HCT116 (cell line): ENCODE measurements around the gene VPS35. TPM values are rescaled to one million over a fixed set of nuclear protein-coding genes. Genes with fewer than 3 reads are reported as not detected.

Experiments
- ATAC-seq: fragments of 200-7000 bp; cut with Tn5 transposase; 2 replicates; pipeline ENCODE4 v1.9.1; 2020; ENCODE audit warnings: mild to moderate bottlenecking, moderate library complexity
- Bru-seq: library from RNA; stranded (reverse); fragments of 400-500 nt; gene quantifications from one replicate; lab custom pipeline; 2021; lab: Mats Ljungman, UMichigan
- BruChase-seq, 2 experiments: library from RNA; stranded (reverse); fragments of 400-500 nt; gene quantifications; one replicate each; lab custom pipeline; 2021; lab: Mats Ljungman, UMichigan
- BruUV-seq: library from RNA; stranded (reverse); fragments of 400-500 nt; replicated peaks from 2 replicates; lab custom pipeline; 2021; lab: Mats Ljungman, UMichigan
- CTCF ChIA-PET: fragments of 300-600 bp; sonication (Branson Sonifier 250); formaldehyde crosslinking; loops from one replicate; lab custom pipeline; 2021; ENCODE audit warnings: antibody characterized with exemption; lab: Charles Lee
- POLR2A ChIA-PET: fragments of 300-600, 350-600 bp; sonication (Branson Sonifier 250); formaldehyde crosslinking; loops from one replicate; lab custom pipeline; 2021; ENCODE audit warnings: antibody characterized with exemption; lab: Charles Lee
- RAD21 ChIA-PET, 2 experiments: fragments of 300-600 bp; sonication (Branson Sonifier 250); formaldehyde crosslinking; loops; one replicate each; lab custom pipeline; 2023; ENCODE audit warnings: low total read pairs in 2 of 2; ENCODE audit not compliant: uncharacterized antibody in 2 of 2, unreplicated experiment in 2 of 2, low non-redundant PET in 1 of 2; lab: Charles Lee
- DNase-seq: peaks from one replicate; pipeline ENCODE4 v3.0.0-alpha.2; 2010; ENCODE audit warnings: low read depth, low spot score
- H2AFZ ChIP-seq: fragments of 200-600 bp; shearing (Covaris generic), sonication (generic); 2 replicates; pipeline ENCODE4 v1.6.1; 2017; ENCODE audit warnings: low read depth, mixed run types, mixed read lengths, antibody characterized with exemption, low read length; ENCODE audit not compliant: poor library complexity, severe bottlenecking
- H3K27ac ChIP-seq: 2 replicates; pipeline ENCODE4 v1.5.1; 2012; ENCODE audit warnings: low read depth, low read length
- H3K27me3 ChIP-seq: fragments of 200-600 bp; sonication (generic); 2 replicates; pipeline ENCODE4 v1.6.1; 2016; ENCODE audit warnings: mixed run types, low read length, mixed read lengths; ENCODE audit not compliant: insufficient read depth
- H3K36me3 ChIP-seq, 2 experiments: fragments of 200-500 bp in 1 of 2; fragments of 200-600 bp in 1 of 2; sonication (Bioruptor generic) in 1 of 2; sonication (generic) in 1 of 2; 2 replicates each; pipeline versions ENCODE4 v1.5.1 to v1.6.1; 2014 to 2016; ENCODE audit warnings: low read length in 2 of 2, inconsistent platforms in 1 of 2, mixed read lengths in 1 of 2, mixed run types in 1 of 2; ENCODE audit not compliant: insufficient read depth in 2 of 2, control insufficient read depth in 1 of 2
- H3K4me1 ChIP-seq, 2 experiments: fragments of 200-600 bp in 1 of 2; sonication (generic) in 1 of 2; 2 replicates each; pipeline versions ENCODE4 v1.5.1 to v1.6.1; 2012 to 2017; ENCODE audit warnings: low read length in 2 of 2, inconsistent platforms in 1 of 2, mild to moderate bottlenecking in 1 of 2, mixed read lengths in 1 of 2, mixed run types in 1 of 2, moderate library complexity in 1 of 2; ENCODE audit not compliant: insufficient read depth in 2 of 2, control insufficient read depth in 1 of 2
- H3K4me2 ChIP-seq: fragments of 200-600 bp; sonication (generic); 2 replicates; pipeline ENCODE4 v1.6.1; 2017; ENCODE audit warnings: mixed run types, low read length, mixed read lengths
- H3K4me3 ChIP-seq, 2 experiments: fragments of 200-600 bp in 1 of 2; sonication (generic) in 1 of 2; replicated peaks in 1 of 2; 2 replicates each; pipeline ENCODE4 v1.5.1; 2011 to 2016; ENCODE audit warnings: low read length in 2 of 2, control low read depth in 1 of 2, low read depth in 1 of 2, mild to moderate bottlenecking in 1 of 2, mixed read lengths in 1 of 2, mixed run types in 1 of 2
- H3K79me2 ChIP-seq: fragments of 200-600 bp; sonication (generic); 2 replicates; pipeline ENCODE4 v1.6.1; 2017; ENCODE audit warnings: mild to moderate bottlenecking, mixed run types, low read length, moderate library complexity, mixed read lengths; ENCODE audit not compliant: insufficient read depth
- H3K9ac ChIP-seq: fragments of 200-600 bp; sonication (generic); 2 replicates; pipeline ENCODE4 v1.6.1; 2016; ENCODE audit warnings: low read length, mixed read lengths
- H3K9me2 ChIP-seq: fragments of 200-600 bp; sonication (generic), shearing (Covaris generic); 2 replicates; pipeline ENCODE4 v1.6.1; 2017; ENCODE audit warnings: mixed run types, mild to moderate bottlenecking, moderate library complexity; ENCODE audit not compliant: insufficient read depth
- H3K9me3 ChIP-seq, 2 experiments: fragments of 200-500 bp in 1 of 2; fragments of 200-600 bp in 1 of 2; sonication (Bioruptor generic) in 1 of 2; sonication (generic) in 1 of 2; 2 replicates each; pipeline ENCODE4 v1.6.1; 2014 to 2017; ENCODE audit warnings: low read length in 2 of 2, mixed read lengths in 2 of 2, inconsistent platforms in 1 of 2, low read depth in 1 of 2, mild to moderate bottlenecking in 1 of 2, mixed run types in 1 of 2, moderate library complexity in 1 of 2; ENCODE audit not compliant: control insufficient read depth in 1 of 2, insufficient read depth in 1 of 2
- H4K20me1 ChIP-seq: fragments of 200-600 bp; sonication (generic), shearing (Covaris generic); 2 replicates; pipeline ENCODE4 v1.6.1; 2017; ENCODE audit warnings: mixed run types, mild to moderate bottlenecking, moderate library complexity; ENCODE audit not compliant: insufficient read depth
- CBX3 ChIP-seq: IDR thresholded peaks from 2 replicates; pipeline ENCODE4 v1.6.1; 2012; ENCODE audit warnings: low read depth
- CTCF ChIP-seq, 3 experiments: fragments of 200-600 bp in 1 of 3; sonication (generic) in 1 of 3; IDR thresholded peaks in 2 of 3; conservative IDR thresholded peaks in 1 of 3; 2 replicates each; pipeline ENCODE4 v1.5.1; 2012 to 2017; ENCODE audit warnings: low read depth in 2 of 3, low read length in 2 of 3, antibody characterized with exemption in 1 of 3, borderline replicate concordance in 1 of 3, control low read depth in 1 of 3, mild to moderate bottlenecking in 1 of 3, mixed read lengths in 1 of 3, mixed run types in 1 of 3, moderate library complexity in 1 of 3; ENCODE audit not compliant: insufficient read depth in 1 of 3
- EGR1 ChIP-seq: IDR thresholded peaks from 2 replicates; pipeline ENCODE4 v1.6.1; 2012; ENCODE audit warnings: low read depth
- EZH2phosphoT487 ChIP-seq: fragments of 200-600 bp; IDR thresholded peaks from 2 replicates; pipeline ENCODE4 v1.6.1; 2018; ENCODE audit warnings: antibody characterized with exemption, borderline replicate concordance
- FOSL1 ChIP-seq: IDR thresholded peaks from 2 replicates; pipeline ENCODE4 v1.6.1; 2012; ENCODE audit warnings: low read depth
- JUND ChIP-seq: IDR thresholded peaks from 2 replicates; pipeline ENCODE4 v1.6.1; 2012
- MAX ChIP-seq: IDR thresholded peaks from 2 replicates; pipeline ENCODE4 v1.6.1; 2012
- POLR2AphosphoS5 ChIP-seq: IDR thresholded peaks from 2 replicates; pipeline ENCODE4 v1.6.1; 2011; ENCODE audit warnings: mild to moderate bottlenecking, low read depth, low read length, moderate library complexity
- REST ChIP-seq: IDR thresholded peaks from 2 replicates; pipeline ENCODE4 v1.6.1; 2012; ENCODE audit warnings: low read depth
- SIN3A ChIP-seq: IDR thresholded peaks from 2 replicates; pipeline ENCODE4 v1.6.1; 2012; ENCODE audit warnings: low read depth
- TCF7L2 ChIP-seq: IDR thresholded peaks from 2 replicates; pipeline ENCODE4 v1.7.0; 2011; ENCODE audit warnings: borderline replicate concordance, inconsistent platforms; ENCODE audit not compliant: insufficient read depth, insufficient read length; ENCODE audit errors: extremely low read depth
- YY1 ChIP-seq: IDR thresholded peaks from 2 replicates; pipeline ENCODE4 v1.6.1; 2011; ENCODE audit warnings: low read length, low read depth, moderate library complexity, mild to moderate bottlenecking; ENCODE audit not compliant: insufficient replicate concordance; ENCODE audit errors: extremely low read depth
- ZFX ChIP-seq: fragments of 450-650 bp; IDR thresholded peaks from 2 replicates; pipeline ENCODE4 v1.6.1; 2017
- ZNF274 ChIP-seq: fragments of 200-500 bp; sonication (Bioruptor generic); IDR thresholded peaks from 2 replicates; pipeline ENCODE4 v1.6.1; 2014; ENCODE audit warnings: mild to moderate bottlenecking, low read depth, low read length, inconsistent platforms
- intact Hi-C: fragments of 100-400 bp; cut with micrococcal nuclease; formaldehyde crosslinking; loops from 2 replicates; pipeline ENCODE4 v1.10.0; 2022
- long read RNA-seq: library from polyadenylated mRNA; unstranded; transcript quantifications from one replicate; pipeline ENCODE4 v2.0.0, GENCODE V29; 2021; ENCODE audit not compliant: unreplicated experiment
- polyA plus RNA-seq: library from polyadenylated mRNA; unstranded; fragments of >200 nt; gene quantifications from 2 replicates; pipeline ENCODE4 v1.2.1, GENCODE V29; 2012; ENCODE audit warnings: missing spikeins
- total RNA-seq: library from RNA; stranded (reverse); gene quantifications from one replicate; pipeline ENCODE4 v1.2.1, GENCODE V29; 2021; ENCODE audit not compliant: unreplicated experiment

Gene VPS35
- total RNA-seq: 115 TPM
- 24.1 and 38.5 TPM in 2 replicates for polyA plus RNA-seq
- Bru-seq, nascent RNA: percentile 86 among the genes with signal in this experiment
- BruChase-seq, experiment 1, labeled RNA remaining after a 6-hour chase: percentile 96 among the genes with signal in this experiment
- percentile 88 among the genes with signal in this experiment for BruChase-seq, experiment 2, labeled RNA remaining after a 2-hour chase
- long read RNA-seq, full-length matches to known transcripts: 279 of 382 reads
- long read RNA-seq, partial matches to known transcripts: 64 of 382 reads
- long read RNA-seq, other reads (novel, unspliced or antisense): 39 of 382 reads

- Histone ChIP-seq H3K4me1 (peaks cover 14 to 23% of the 10 kb centered on the region in 2 experiments; a peak in 3 of 4 replicates), H2AFZ (no peak within 1 kb of the TSS), H3K27ac (peak within 1 kb of the TSS; percentile 93), H3K36me3 (peaks cover 17 to 23% of the 10 kb centered on the region in 2 experiments; a peak in 3 of 4 replicates), H3K9ac (peak within 1 kb of the TSS; percentile 92), H3K9me3 (no peaks in the 10 kb centered on the region), H3K9me2 (no peaks in the 10 kb centered on the region), H3K4me3 (peak within 1 kb of the TSS; percentile 82 to 95), H3K79me2 (peaks cover 89% of the 10 kb centered on the region), H3K4me2 (peak within 1 kb of the TSS; percentile 90), H3K27me3 (no peaks in the 10 kb centered on the region), H4K20me1 (peaks cover 22% of the 10 kb centered on the region; the same call in 1 of the 2 replicates)
- no TSS peak for BruUV-seq
- peak; percentile 61; the same call in 1 of the 2 replicates for TF ChIP-seq MAX
- no peak for TF ChIP-seq JUND
- peak; percentile 92 for TF ChIP-seq ZFX
- peak; percentile 10 for TF ChIP-seq YY1
- TF ChIP-seq FOSL1: no peak
- no peak for TF ChIP-seq CBX3
- TF ChIP-seq CTCF (IDR thresholded peaks at IDR 0.05 in 2 of 3, conservative IDR thresholded peaks at IDR 0.05 in 1 of 3; ENCODE audit: borderline replicate concordance in 1 of 3, insufficient read depth in 1 of 3, low read depth in 2 of 3, low read length in 2 of 3): peak in 2 of 3 experiments; percentile 32 to 42; a peak in 3 of 6 replicates
- TF ChIP-seq EGR1: peak; percentile 55; the same call in 1 of the 2 replicates
- no peak for TF ChIP-seq EZH2phosphoT487
- no peak for TF ChIP-seq REST
- TF ChIP-seq SIN3A: peak; percentile 19; the same call in 1 of the 2 replicates
- TF ChIP-seq TCF7L2: peak; percentile 30
- TF ChIP-seq POLR2AphosphoS5: peak; percentile 78
- no peak for TF ChIP-seq ZNF274
- ChIA-PET POLR2A (interaction anchor here (1.2 kb wide), 1 partner anchor 11 kb away, joined by 3 read pairs; no protein-coding TSS in a partner anchor), CTCF (interaction anchor here (1.6 kb wide), 1 partner anchor 15 kb away, joined by 4 read pairs; no protein-coding TSS in a partner anchor), RAD21 (no interaction called here)
- ATAC-seq: peak; percentile 90
- intact Hi-C loops: no loop called here
- peak; percentile 97 for DNase-seq
Measured at GRCh38 chr16:46688654-46689364, at the start of gene VPS35. Gene VPS35 (minus strand): TSS chr16:46689178. CDS start chr16:46689133, 45 bp downstream.
